Mesodermal cell (in vitro differentiated cells): ENCODE data around the gene ZNF786.
"Not testable (repeated sequence)": the region's sequence is repeated elsewhere in the genome, so short reads cannot be mapped to it uniquely, and the experiment has no call there.

Source experiments
- H3K27ac ChIP-seq: 2 replicates; pipeline ENCODE4 v1.7.0; 2013; ENCODE audit warnings: mild to moderate bottlenecking, low read depth, low read length, moderate library complexity; ENCODE audit not compliant: severe bottlenecking
- H3K36me3 ChIP-seq: 2 replicates; pipeline ENCODE4 v1.7.1; 2013; ENCODE audit warnings: mild to moderate bottlenecking, low read length, moderate library complexity; ENCODE audit not compliant: control insufficient read depth, insufficient read depth
- H3K4me1 ChIP-seq: one replicate; pipeline ENCODE4 v1.7.1; 2013; ENCODE audit warnings: mild to moderate bottlenecking, low read length; ENCODE audit not compliant: insufficient read depth, control insufficient read depth, poor library complexity, severe bottlenecking
- H3K4me3 ChIP-seq: 2 replicates; pipeline ENCODE4 v1.7.0; 2013; ENCODE audit warnings: low read length, control low read depth, mild to moderate bottlenecking; ENCODE audit not compliant: insufficient read depth, poor library complexity, severe bottlenecking; ENCODE audit errors: extremely low read depth
- H3K9me3 ChIP-seq: 2 replicates; pipeline ENCODE4 v1.7.1; 2013; ENCODE audit warnings: mild to moderate bottlenecking, low read length, moderate library complexity; ENCODE audit not compliant: control insufficient read depth
- WGBS, 2 experiments: methylation state at CpG; one replicate each; pipeline ENCODE4 v1.1.5; 2013; ENCODE audit warnings: missing lambda C conversion rate in 2 of 2; ENCODE audit not compliant: insufficient coverage in 2 of 2; 5-methylcytosine and 5-hydroxymethylcytosine counted together

Gene ZNF786

GRCh38 chr7:149104749-149105148, 14.2 kb upstream of the ZNF786 start:
- peaks cover 6% of the 10 kb centered on the region for H3K36me3 ChIP-seq
- WGBS, 2 experiments: 96% methylated on average over 23 to 25 of the region's 25 CpGs
- no peaks in the 10 kb centered on the region for H3K9me3 ChIP-seq
- no peak overlapping the region for H3K4me3 ChIP-seq
- no peaks in the 10 kb centered on the region for H3K4me1 ChIP-seq
- H3K27ac ChIP-seq: no peak overlapping the region

- no peaks in the 10 kb centered on the region for H3K4me1 ChIP-seq
- H3K4me3 ChIP-seq: no peak overlapping the region
- H3K27ac ChIP-seq: no peak overlapping the region
- peaks cover 6% of the 10 kb centered on the region for H3K36me3 ChIP-seq
- WGBS, 2 experiments: 95 to 96% methylated on average over 35 of the region's 35 CpGs
- no peaks in the 10 kb centered on the region for H3K9me3 ChIP-seq
These were observed 13.7 kb upstream of the ZNF786 start for GRCh38 chr7:149104214-149104613.

GRCh38 chr7:149103424-149103823, 12.9 kb upstream of the ZNF786 start:
- H3K4me3 ChIP-seq: no peak overlapping the region
- WGBS, 2 experiments: 79 to 91% methylated on average over 9 of the region's 9 CpGs
- no peaks in the 10 kb centered on the region for H3K9me3 ChIP-seq
- H3K4me1 ChIP-seq: no peaks in the 10 kb centered on the region
- H3K27ac ChIP-seq: no peak overlapping the region
- H3K36me3 ChIP-seq: peaks cover 6% of the 10 kb centered on the region

GRCh38 chr7:149102666-149103065, 12.1 kb upstream of the ZNF786 start:
- 73 to 86% methylated on average over 1 of the region's 1 CpG for WGBS, 2 experiments
- H3K9me3 ChIP-seq: no peaks in the 10 kb centered on the region
- H3K36me3 ChIP-seq: peaks cover 6% of the 10 kb centered on the region
- H3K27ac ChIP-seq: no peak overlapping the region
- no peaks in the 10 kb centered on the region for H3K4me1 ChIP-seq
- H3K4me3 ChIP-seq: no peak overlapping the region

- Histone ChIP-seq H3K4me1 (no peaks in the 10 kb centered on the region), H3K27ac (no peak overlapping the region), H3K36me3 (peaks cover 6% of the 10 kb centered on the region), H3K9me3 (no peaks in the 10 kb centered on the region), H3K4me3 (no peak overlapping the region)
- 100% methylated on average over 1 of the region's 2 CpGs; no CpG with 5 or more reads in 1 of the 2 experiments for WGBS, 2 experiments
These were observed 10.3 kb upstream of the ZNF786 start for GRCh38 chr7:149100821-149101220.

GRCh38 chr7:149099058-149099457, 8.5 kb upstream of the ZNF786 start:
- H3K9me3 ChIP-seq: no peaks in the 10 kb centered on the region
- H3K4me1 ChIP-seq: no peaks in the 10 kb centered on the region
- H3K27ac ChIP-seq: no peak overlapping the region
- 61% methylated on average over 3 of the region's 6 CpGs; no CpG with 5 or more reads in 1 of the 2 experiments for WGBS, 2 experiments
- H3K36me3 ChIP-seq: peaks cover 6% of the 10 kb centered on the region
- no peak overlapping the region for H3K4me3 ChIP-seq

GRCh38 chr7:149097088-149097487, 6.6 kb upstream of the ZNF786 start:
- Histone ChIP-seq H3K4me1 (no peaks in the 10 kb centered on the region), H3K36me3 (no peaks in the 10 kb centered on the region)
- 78 to 84% methylated on average over 2 to 4 of the region's 4 CpGs for WGBS, 2 experiments

GRCh38 chr7:149093228-149093627, 2.7 kb upstream of the ZNF786 start:
- 81 to 95% methylated on average over 2 of the region's 4 CpGs for WGBS, 2 experiments
- Histone ChIP-seq H3K4me1 (no peaks in the 10 kb centered on the region), H3K9me3 (no peaks in the 10 kb centered on the region), H3K36me3 (peaks cover 7% of the 10 kb centered on the region), H3K4me3 (no peak overlapping the region), H3K27ac (no peak overlapping the region)

More at GRCh38 chr7:149097088-149097487, 6.6 kb upstream of the ZNF786 start:
- Histone ChIP-seq H3K4me3 (no peak overlapping the region), H3K9me3 (no peaks in the 10 kb centered on the region), H3K27ac (peak overlapping the region; percentile 37)

- WGBS, 2 experiments: 93 to 95% methylated on average over 3 to 12 of the region's 20 CpGs
- not testable (repeated sequence) for H3K4me3 ChIP-seq, H3K27ac ChIP-seq, H3K9me3 ChIP-seq, H3K4me1 ChIP-seq
- H3K36me3 ChIP-seq: peaks cover 17% of the 10 kb centered on the region
These were observed 1.7 kb upstream of the ZNF786 start for GRCh38 chr7:149092244-149092643.

- Histone ChIP-seq H3K4me3 (no peak overlapping the region), H3K4me1 (no peaks in the 10 kb centered on the region), H3K27ac (no peak overlapping the region), H3K36me3 (peaks cover 58% of the 10 kb centered on the region), H3K9me3 (peaks cover 11% of the 10 kb centered on the region)
- WGBS, 2 experiments: 90 to 98% methylated on average over 6 of the region's 6 CpGs
These were observed 3.1 kb downstream of the ZNF786 start for GRCh38 chr7:149087376-149087775.

- Histone ChIP-seq H3K9me3 (peaks cover 11% of the 10 kb centered on the region), H3K36me3 (peaks cover 67% of the 10 kb centered on the region), H3K4me1 (no peaks in the 10 kb centered on the region), H3K27ac (no peak overlapping the region), H3K4me3 (no peak overlapping the region)
- WGBS, 2 experiments: 100% methylated on average over 1 of the region's 1 CpG; no CpG with 5 or more reads in 1 of the 2 experiments
These were observed 4.7 kb downstream of the ZNF786 start for GRCh38 chr7:149085866-149086265.
